BLaER1 treated with 17β-estradiol and CSF1 and Interleukin-3, amounts not matched to agents 10 nM and 100 nM (cell line): ENCODE measurements around the gene SGCA.

ENCODE experiments used
- H3K27ac ChIP-seq, 11 experiments: shearing (Covaris generic); formaldehyde crosslinking; 2 replicates each; pipeline ENCODE4 v1.8.1; 2022
- H3K27me3 ChIP-seq, 11 experiments: shearing (Covaris generic); formaldehyde crosslinking; 2 replicates each; pipeline ENCODE4 v1.8.1; 2022
- H3K36me3 ChIP-seq, 11 experiments: shearing (Covaris generic); formaldehyde crosslinking; 2 replicates each; pipeline ENCODE4 v1.8.1; 2022
- H3K4me1 ChIP-seq, 10 experiments: shearing (Covaris generic); formaldehyde crosslinking; 2 replicates each; pipeline ENCODE4 v1.8.1; 2022
- H3K4me2 ChIP-seq, 11 experiments: shearing (Covaris generic); formaldehyde crosslinking; 2 replicates each; pipeline ENCODE4 v1.8.1; 2022
- H3K4me3 ChIP-seq, 10 experiments: shearing (Covaris generic); formaldehyde crosslinking; 2 replicates each; pipeline ENCODE4 v1.8.1; 2022
- H3K9ac ChIP-seq, 11 experiments: shearing (Covaris generic); formaldehyde crosslinking; 2 replicates each; pipeline ENCODE4 v1.8.1; 2022
- H3K9me3 ChIP-seq, 11 experiments: shearing (Covaris generic); formaldehyde crosslinking; replicated peaks in 1 of 11; 2 replicates each; pipeline ENCODE4 v1.8.1; 2022
- H4K20me1 ChIP-seq, 11 experiments: shearing (Covaris generic); formaldehyde crosslinking; 2 replicates each; pipeline ENCODE4 v1.8.1; 2022
- Cebpa-rat ChIP-seq, 11 experiments: shearing (Covaris generic); IDR thresholded peaks; 2 replicates each; pipeline ENCODE4 v1.8.1; 2022

Gene SGCA

DNA sequence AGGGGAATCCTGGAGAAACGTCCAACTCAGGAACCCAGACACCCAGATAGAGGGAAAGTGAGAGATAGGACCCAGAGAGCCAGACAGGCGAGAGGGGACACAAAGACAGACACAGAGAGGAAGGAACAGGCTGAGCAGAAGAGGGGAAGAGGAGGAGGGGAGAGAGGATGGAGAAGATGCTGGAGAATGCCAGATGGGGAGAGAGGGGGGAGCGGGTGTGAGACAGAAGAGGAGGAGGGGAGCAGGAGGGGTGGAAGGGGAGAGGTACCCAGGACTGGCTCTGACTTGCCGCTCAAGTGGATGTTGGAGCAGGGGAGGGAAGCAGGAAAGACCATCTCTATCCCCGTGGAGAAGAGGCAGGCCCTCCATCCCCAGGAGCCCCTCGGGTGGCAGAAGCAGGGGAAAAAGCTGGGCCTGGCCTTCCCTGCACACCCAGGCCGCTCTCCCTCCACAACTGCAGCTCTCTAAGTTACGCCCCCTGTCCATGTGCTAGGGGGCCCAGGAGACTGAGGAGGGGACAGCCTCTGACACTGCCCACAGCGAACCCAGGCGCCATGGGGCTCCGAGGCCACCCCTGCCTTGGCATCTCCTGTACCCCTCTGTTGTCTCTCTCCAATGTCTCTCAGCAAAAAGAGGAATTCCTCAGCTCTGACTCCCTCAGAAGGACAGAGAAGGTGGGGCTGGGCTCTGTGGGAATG is 20.1 kb upstream of the SGCA start:
- H3K27ac ChIP-seq: peak overlapping the region in 9 of 11 experiments; percentile 23 to 97 (median 95); a peak in 16 of 22 replicates
- TF ChIP-seq Cebpa-rat (IDR thresholded peaks at IDR 0.05): no peak
- H3K27me3 ChIP-seq: no peaks in the 10 kb centered on the region
- peak overlapping the region; percentile 94 to 100 (median 99) for H3K4me2 ChIP-seq
- H3K9me3 ChIP-seq: no peaks in the 10 kb centered on the region
- H4K20me1 ChIP-seq: peaks cover 74 to 97% (median 86%) of the 10 kb centered on the region in 11 experiments
- peak overlapping the region; percentile 94 to 99 (median 98); a peak in 21 of 22 replicates for H3K9ac ChIP-seq
- peaks cover 48 to 84% (median 76%) of the 10 kb centered on the region in 11 experiments for H3K36me3 ChIP-seq
- H3K4me1 ChIP-seq: peaks cover 62 to 72% (median 67%) of the 10 kb centered on the region in 10 experiments
- H3K4me3 ChIP-seq: peak overlapping the region; percentile 93 to 100 (median 99); a peak in 19 of 20 replicates

DNA sequence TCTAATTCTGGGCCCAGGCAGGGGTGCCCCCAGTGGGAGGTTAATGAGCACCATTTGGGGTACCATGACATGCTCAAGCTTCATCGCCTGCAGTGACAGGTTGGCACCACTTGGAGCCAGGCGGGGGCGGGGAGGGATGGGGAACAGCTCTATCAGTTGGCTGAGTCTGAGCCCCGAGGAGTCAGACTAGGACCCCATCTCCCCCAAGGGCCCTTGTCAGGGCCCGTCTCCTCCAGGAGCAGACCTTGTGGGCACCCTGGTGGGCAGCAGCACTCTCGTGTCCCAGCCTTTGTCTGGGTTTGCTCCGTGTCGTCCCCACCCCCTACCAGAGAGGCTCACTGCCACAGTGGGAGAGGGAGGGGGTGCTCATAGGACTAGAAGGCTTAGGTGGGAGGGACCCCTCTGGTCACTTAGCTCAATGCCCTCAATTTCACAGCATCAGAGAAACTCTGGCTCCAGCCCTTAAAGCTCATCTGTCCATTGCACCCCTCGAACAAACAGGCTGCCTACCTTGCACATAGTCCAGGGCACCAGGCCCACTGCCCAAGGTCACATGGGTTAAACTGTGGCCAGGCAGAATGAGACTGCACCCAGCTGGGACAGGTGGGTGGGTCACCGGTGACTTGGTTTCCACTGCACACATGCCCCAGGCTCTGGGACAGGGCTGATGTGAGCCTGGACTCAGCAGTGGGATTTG is 19.4 kb upstream of the SGCA start:
- Histone ChIP-seq H3K9me3 (no peaks in the 10 kb centered on the region), H3K9ac (peak overlapping the region; percentile 94 to 99 (median 98)), H4K20me1 (peaks cover 67 to 90% (median 79%) of the 10 kb centered on the region in 11 experiments), H3K4me2 (peak overlapping the region; percentile 94 to 100 (median 99)), H3K27ac (peak overlapping the region in 10 of 11 experiments; percentile 51 to 97 (median 95); a peak in 18 of 22 replicates), H3K27me3 (no peaks in the 10 kb centered on the region), H3K4me3 (peak overlapping the region; percentile 93 to 100 (median 99)), H3K36me3 (peaks cover 41 to 77% (median 69%) of the 10 kb centered on the region in 11 experiments), H3K4me1 (peaks cover 55 to 67% (median 61%) of the 10 kb centered on the region in 10 experiments)
- TF ChIP-seq Cebpa-rat (IDR thresholded peaks at IDR 0.05): no peak

DNA sequence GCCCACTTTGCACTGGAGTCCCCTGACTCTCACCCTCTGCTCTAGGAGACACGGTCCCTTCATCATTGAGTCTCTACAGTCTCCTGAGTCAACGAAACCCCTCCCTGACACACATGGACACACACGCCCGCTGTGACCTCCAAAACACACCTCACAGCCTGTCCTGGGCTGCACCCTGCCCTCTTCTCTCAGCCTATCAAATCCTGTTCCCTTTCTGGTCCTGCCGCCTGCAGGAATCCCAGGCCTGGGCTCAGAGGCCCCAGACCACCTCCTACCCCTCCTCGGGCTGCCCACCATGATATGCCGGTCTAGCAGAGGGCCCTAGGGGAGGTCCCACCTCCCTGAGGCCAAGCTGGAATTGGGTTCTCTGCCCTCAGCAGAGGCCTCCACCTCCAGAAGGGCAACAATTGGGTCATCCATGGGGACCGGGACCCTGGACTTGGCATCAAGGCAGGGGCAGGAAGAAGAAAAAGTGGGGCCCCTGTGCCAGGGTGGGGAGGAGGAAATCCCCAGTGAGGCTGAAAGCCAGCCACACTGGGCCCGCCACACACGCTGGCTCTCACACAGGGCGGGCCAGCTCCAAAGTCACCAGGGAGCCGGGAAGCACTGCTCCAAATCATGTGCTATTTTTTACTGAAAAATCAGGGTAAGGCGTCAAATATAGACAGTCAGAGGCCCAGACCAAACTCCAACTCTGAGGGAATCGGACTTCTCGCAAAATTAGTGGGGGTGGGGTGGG is 18.7 kb upstream of the SGCA start:
- Histone ChIP-seq H3K4me1 (peaks cover 49 to 66% (median 55%) of the 10 kb centered on the region in 10 experiments), H4K20me1 (peaks cover 59 to 83% (median 72%) of the 10 kb centered on the region in 11 experiments), H3K9me3 (no peaks in the 10 kb centered on the region), H3K9ac (peak overlapping the region; percentile 94 to 99 (median 98)), H3K27ac (peak overlapping the region; percentile 40 to 97 (median 95)), H3K4me2 (peak overlapping the region; percentile 94 to 100 (median 99)), H3K27me3 (no peaks in the 10 kb centered on the region), H3K36me3 (peaks cover 34 to 69% (median 61%) of the 10 kb centered on the region in 11 experiments), H3K4me3 (peak overlapping the region; percentile 93 to 100 (median 99))
- no peak for TF ChIP-seq Cebpa-rat (IDR thresholded peaks at IDR 0.05)

DNA sequence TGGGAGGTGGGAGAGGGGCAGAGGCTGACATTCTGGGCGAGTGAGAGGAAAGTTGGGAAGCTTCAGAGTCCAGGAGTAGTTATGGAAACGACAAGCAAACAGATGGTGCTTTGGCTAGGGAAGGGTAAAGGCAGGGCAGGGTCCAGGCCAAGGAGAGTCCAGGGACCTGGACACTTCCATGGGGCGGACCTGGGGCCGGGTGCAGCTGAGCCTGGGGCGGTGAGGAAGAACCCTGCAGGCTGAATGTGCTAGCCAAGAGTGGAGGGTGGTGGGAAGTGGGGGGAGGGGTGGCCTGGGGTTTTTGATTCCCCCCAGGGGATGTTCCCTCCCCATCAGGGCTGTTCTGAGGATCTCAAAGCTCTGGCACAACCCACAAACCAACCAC is 18.0 kb upstream of the SGCA start:
- no peaks in the 10 kb centered on the region for H3K27me3 ChIP-seq
- peak overlapping the region; percentile 51 to 97 (median 95) for H3K27ac ChIP-seq
- H3K4me2 ChIP-seq: peak overlapping the region; percentile 94 to 100 (median 99)
- H3K9me3 ChIP-seq: no peaks in the 10 kb centered on the region
- peaks cover 26 to 62% (median 54%) of the 10 kb centered on the region in 11 experiments for H3K36me3 ChIP-seq
- H4K20me1 ChIP-seq: peaks cover 52 to 76% (median 65%) of the 10 kb centered on the region in 11 experiments
- peak overlapping the region; percentile 93 to 100 (median 99) for H3K4me3 ChIP-seq
- H3K9ac ChIP-seq: peak overlapping the region; percentile 94 to 99 (median 98)
- H3K4me1 ChIP-seq: peaks cover 49 to 66% (median 55%) of the 10 kb centered on the region in 10 experiments
- TF ChIP-seq Cebpa-rat (IDR thresholded peaks at IDR 0.05): no peak

DNA sequence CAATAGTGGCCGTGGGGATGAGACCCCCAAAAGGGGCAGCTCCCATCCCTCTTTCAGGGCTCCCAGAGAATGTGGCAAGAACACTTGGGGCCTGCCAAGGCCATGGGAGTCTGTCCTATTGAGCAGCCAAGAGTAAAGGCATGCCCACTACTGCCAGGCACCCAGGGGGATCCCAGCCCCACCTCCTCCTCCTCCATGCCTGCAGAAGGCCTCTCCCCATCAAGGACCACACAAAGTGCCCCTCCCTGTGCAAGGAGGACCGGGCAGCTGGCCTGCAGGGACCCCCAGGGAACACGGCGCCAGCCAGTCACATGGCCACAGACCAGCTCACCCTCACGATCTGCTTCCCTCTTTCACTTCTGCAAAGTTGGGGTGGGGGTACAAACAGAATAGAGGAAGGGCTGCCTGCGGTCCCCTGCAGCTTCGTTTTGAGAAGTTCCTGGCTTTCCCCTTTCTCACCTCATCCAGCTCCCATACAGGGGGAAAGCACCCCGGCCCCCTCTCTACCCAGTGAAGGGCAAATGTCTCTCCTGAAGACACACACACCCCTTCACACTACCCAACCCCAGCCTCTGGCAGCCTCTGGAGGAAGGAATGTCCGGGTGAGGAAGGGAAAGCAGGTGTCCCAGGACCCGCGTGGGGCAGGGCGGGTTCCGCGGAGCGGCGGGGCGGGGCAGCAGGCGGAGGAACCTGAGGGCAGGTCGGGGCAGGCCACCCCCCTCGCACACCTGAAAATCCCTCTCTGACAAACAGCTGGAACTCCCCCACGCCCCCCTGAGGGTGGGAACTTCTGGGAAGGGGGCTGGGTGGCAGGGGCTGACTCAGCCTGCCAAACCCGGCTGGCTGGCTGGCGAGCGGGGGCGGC is 17.3 kb upstream of the SGCA start:
- peaks cover 20 to 56% (median 48%) of the 10 kb centered on the region in 11 experiments for H3K36me3 ChIP-seq
- peaks cover 49 to 69% (median 57%) of the 10 kb centered on the region in 10 experiments for H3K4me1 ChIP-seq
- H4K20me1 ChIP-seq: peaks cover 46 to 69% (median 58%) of the 10 kb centered on the region in 11 experiments
- peak overlapping the region; percentile 94 to 100 (median 99) for H3K4me2 ChIP-seq
- peak overlapping the region; percentile 93 to 100 (median 99) for H3K4me3 ChIP-seq
- no peak for TF ChIP-seq Cebpa-rat (IDR thresholded peaks at IDR 0.05)
- H3K9me3 ChIP-seq: no peaks in the 10 kb centered on the region
- H3K9ac ChIP-seq: peak overlapping the region; percentile 94 to 99 (median 98)
- no peaks in the 10 kb centered on the region for H3K27me3 ChIP-seq
- H3K27ac ChIP-seq: peak overlapping the region; percentile 51 to 97 (median 95); a peak in 21 of 22 replicates

DNA sequence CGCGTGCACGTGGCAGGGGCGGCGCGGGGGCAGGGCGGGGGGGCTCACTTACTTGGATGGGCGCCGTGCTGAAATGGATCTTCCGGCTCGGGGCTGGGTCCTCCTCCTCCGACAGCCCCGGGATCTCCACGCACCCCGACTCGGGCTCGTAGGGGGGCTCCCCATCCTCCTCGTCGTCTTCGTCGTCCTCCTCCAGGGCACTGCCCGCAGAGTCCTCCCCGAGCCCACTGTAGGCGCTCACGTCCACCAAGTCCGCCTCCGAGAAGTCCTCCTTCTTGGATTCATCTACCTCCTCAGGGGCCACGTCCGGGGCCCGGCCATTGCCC is 16.8 kb upstream of the SGCA start:
- peak overlapping the region; percentile 93 to 100 (median 99) for H3K4me3 ChIP-seq
- H4K20me1 ChIP-seq: peaks cover 40 to 63% (median 52%) of the 10 kb centered on the region in 11 experiments
- H3K4me1 ChIP-seq: peaks cover 49 to 71% (median 57%) of the 10 kb centered on the region in 10 experiments
- no peaks in the 10 kb centered on the region for H3K9me3 ChIP-seq
- H3K27me3 ChIP-seq: no peaks in the 10 kb centered on the region
- peak overlapping the region; percentile 94 to 99 (median 98) for H3K9ac ChIP-seq
- peaks cover 14 to 50% (median 42%) of the 10 kb centered on the region in 11 experiments for H3K36me3 ChIP-seq
- no peak for TF ChIP-seq Cebpa-rat (IDR thresholded peaks at IDR 0.05)
- H3K4me2 ChIP-seq: peak overlapping the region; percentile 50 to 100 (median 98)
- peak overlapping the region; percentile 88 to 97 (median 95) for H3K27ac ChIP-seq

DNA sequence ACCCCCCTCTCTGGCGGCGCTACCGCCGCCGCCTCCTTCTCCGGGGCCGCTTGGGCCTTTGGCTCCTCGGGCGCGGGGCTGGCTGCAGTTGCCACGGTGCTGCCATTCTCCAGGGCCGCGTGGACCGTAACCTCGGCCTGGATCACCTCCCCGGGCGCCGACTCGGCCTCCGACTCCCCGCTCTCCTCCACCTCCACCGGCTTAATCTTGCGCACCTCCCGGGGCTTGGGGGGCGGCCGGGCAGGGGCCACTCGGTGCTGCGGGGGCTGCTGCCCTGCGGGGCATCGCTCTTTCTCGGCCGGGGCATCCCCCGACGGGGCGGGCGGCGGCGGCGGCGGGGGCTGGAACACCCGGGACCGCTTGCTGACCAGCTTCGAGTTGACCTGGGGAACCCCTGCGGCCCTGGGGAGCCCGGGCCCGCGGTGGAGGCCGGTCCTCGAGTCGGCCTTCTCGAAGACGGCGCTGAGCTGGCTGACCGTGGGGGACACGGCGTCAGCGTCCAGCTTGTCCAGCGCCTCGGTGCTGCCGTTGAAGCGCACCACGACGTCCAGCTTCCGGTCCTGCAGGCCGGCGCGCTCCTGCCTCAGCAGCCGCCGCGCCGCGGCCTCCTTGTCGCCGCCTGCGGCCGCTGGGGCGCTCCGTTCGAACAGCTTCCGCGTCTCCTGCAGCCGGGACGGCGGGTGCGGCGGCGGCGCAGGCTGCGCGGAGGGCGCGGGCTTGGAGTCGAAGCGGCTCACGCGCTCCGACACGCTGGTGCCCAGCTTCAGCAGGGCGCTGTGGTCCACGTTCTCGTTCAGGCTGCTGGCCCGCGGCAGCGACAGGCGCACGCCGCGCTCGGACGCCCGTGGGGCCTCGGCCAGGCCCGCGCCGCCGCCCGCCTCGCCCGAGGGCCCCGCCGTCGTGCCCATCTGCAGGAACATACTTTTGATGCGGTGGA is 16.1 kb upstream of the SGCA start:
- H3K9ac ChIP-seq: peak overlapping the region; percentile 94 to 99 (median 98)
- peak overlapping the region; percentile 88 to 97 (median 95) for H3K27ac ChIP-seq
- no peaks in the 10 kb centered on the region for H3K9me3 ChIP-seq
- TF ChIP-seq Cebpa-rat (IDR thresholded peaks at IDR 0.05): no peak
- peaks cover 33 to 57% (median 46%) of the 10 kb centered on the region in 11 experiments for H4K20me1 ChIP-seq
- peaks cover 49 to 71% (median 57%) of the 10 kb centered on the region in 10 experiments for H3K4me1 ChIP-seq
- no peaks in the 10 kb centered on the region for H3K27me3 ChIP-seq
- H3K4me3 ChIP-seq: peak overlapping the region; percentile 93 to 100 (median 99)
- peaks cover 8 to 44% (median 36%) of the 10 kb centered on the region in 11 experiments for H3K36me3 ChIP-seq
- H3K4me2 ChIP-seq: peak overlapping the region; percentile 50 to 100 (median 98)
